Lower leg skin (tissue), 3 donors: ENCODE data around the gene SLC6A18.

Experiments used
- POLR2A ChIP-seq, 2 donors: fragments of 450-650 bp; IDR thresholded peaks; one replicate each; pipeline ENCODE4 v1.6.1; 2016 to 2017; ENCODE audit warnings: antibody characterized with exemption in 2 of 2, mild to moderate bottlenecking in 1 of 2, moderate library complexity in 1 of 2
- TF ChIP-seq, protein P1 (sequence below), 3 donors: fragments of 450-650 bp; IDR thresholded peaks; one replicate each; pipeline ENCODE4 v1.5.1; 2016; ENCODE audit warnings: antibody characterized with exemption in 3 of 3, mild to moderate bottlenecking in 3 of 3, moderate library complexity in 2 of 3

DNA sequence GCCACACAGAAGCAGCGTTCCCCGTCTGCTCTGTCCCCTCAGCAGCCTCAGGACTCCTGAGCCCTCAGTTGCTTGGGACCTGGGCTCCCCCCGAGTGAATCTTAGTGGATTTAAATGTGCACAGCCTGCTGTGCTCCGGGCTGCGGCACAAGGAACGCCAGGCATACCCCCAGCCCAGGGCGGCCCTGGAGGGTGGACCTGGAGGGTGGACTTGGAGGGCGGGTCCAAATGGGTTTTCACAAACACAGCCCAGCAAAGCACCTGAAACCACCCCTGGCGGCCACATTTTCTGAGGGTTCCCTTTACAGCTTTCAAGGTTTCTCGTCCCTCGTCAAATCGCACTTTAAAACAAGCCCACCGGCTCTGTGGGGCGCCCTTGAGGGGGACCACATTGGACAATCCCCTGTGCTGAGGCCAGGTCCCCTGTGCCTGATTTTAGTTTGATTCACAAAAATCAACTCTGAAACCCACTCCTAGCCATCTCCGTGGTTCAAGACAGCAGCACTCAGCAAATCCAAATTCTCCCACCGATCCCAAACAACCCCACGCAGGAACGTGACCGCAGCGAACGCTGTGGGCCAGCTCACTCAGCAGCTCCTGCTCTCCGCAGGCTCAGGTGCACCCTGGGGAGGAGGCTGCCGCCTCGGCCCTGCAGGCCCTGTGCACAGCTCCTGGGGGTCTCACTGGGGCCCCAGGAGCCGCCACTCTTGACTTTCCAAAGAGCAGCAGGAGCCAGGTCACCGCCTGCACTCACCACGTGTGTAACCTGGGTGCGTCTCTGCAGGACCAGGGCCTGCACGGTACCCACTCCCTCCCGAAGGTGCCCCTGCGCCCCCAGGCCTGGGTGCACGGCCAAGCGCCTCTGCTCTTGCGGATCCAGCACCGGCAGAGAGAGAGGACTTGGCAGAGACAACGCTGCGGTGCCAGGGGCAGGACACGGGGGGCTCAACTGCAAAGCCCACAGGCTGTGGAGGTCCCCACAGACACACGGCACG lies 40.6 kb downstream of the SLC6A18 start:
- TF ChIP-seq, protein P1, sequence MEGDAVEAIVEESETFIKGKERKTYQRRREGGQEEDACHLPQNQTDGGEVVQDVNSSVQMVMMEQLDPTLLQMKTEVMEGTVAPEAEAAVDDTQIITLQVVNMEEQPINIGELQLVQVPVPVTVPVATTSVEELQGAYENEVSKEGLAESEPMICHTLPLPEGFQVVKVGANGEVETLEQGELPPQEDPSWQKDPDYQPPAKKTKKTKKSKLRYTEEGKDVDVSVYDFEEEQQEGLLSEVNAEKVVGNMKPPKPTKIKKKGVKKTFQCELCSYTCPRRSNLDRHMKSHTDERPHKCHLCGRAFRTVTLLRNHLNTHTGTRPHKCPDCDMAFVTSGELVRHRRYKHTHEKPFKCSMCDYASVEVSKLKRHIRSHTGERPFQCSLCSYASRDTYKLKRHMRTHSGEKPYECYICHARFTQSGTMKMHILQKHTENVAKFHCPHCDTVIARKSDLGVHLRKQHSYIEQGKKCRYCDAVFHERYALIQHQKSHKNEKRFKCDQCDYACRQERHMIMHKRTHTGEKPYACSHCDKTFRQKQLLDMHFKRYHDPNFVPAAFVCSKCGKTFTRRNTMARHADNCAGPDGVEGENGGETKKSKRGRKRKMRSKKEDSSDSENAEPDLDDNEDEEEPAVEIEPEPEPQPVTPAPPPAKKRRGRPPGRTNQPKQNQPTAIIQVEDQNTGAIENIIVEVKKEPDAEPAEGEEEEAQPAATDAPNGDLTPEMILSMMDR (IDR thresholded peaks at IDR 0.05): no peak
- TF ChIP-seq POLR2A (IDR thresholded peaks at IDR 0.05): no peak
